Kidney (tissue), 14 donors: ENCODE measurements around the gene NDOR1. TPM values are rescaled to one million over a fixed set of nuclear protein-coding genes. Genes with fewer than 3 reads are reported as not detected.

Experiments used
- DNase-seq, 5 donors: peaks; one replicate each; pipeline ENCODE4 v3.0.0-alpha.2; 2013 to 2020
- FAIRE-seq: peaks from 2 replicates; lab custom pipeline; 2012; peaks lifted over from hg19 to GRCh38; lab: Jason Lieb, UNC
- H3K27ac ChIP-seq, 2 donors: one replicate each; pipeline ENCODE4 v1.7.0; 2013; ENCODE audit warnings: low read depth in 2 of 2, low read length in 2 of 2, inconsistent platforms in 1 of 2
- H3K27me3 ChIP-seq: one replicate; pipeline ENCODE4 v1.7.1; 2013; ENCODE audit warnings: low read length, inconsistent platforms; ENCODE audit not compliant: control insufficient read depth, insufficient read depth
- H3K36me3 ChIP-seq, 3 donors: one replicate each; pipeline versions ENCODE4 v1.7.0 to v1.7.1; 2013; ENCODE audit warnings: low read length in 3 of 3, control low read depth in 1 of 3, inconsistent platforms in 1 of 3; ENCODE audit not compliant: insufficient read depth in 3 of 3, control insufficient read depth in 2 of 3
- H3K4me1 ChIP-seq, 3 donors: one replicate each; pipeline versions ENCODE4 v1.7.0 to v1.7.1; 2013; ENCODE audit warnings: low read length in 3 of 3, inconsistent platforms in 1 of 3, low read depth in 1 of 3; ENCODE audit not compliant: control insufficient read depth in 2 of 3, insufficient read depth in 2 of 3
- H3K4me3 ChIP-seq, 3 donors: one replicate each; pipeline versions ENCODE4 v1.7.0 to v1.8.1; 2013; ENCODE audit warnings: low read length in 3 of 3, control low read depth in 1 of 3, inconsistent platforms in 1 of 3
- H3K9ac ChIP-seq, 3 donors: one replicate each; pipeline versions ENCODE4 v1.7.0 to v1.7.1; 2013; ENCODE audit warnings: low read length in 3 of 3, control low read depth in 1 of 3, inconsistent platforms in 1 of 3
- H3K9me3 ChIP-seq, 3 donors: one replicate each; pipeline versions ENCODE4 v1.7.0 to v1.7.1; 2013; ENCODE audit warnings: low read length in 3 of 3, control low read depth in 1 of 3, inconsistent platforms in 1 of 3; ENCODE audit not compliant: control insufficient read depth in 2 of 3, insufficient read depth in 1 of 3
- CTCF ChIP-seq: IDR thresholded peaks from 3 replicates; pipeline ENCODE4 v1.5.1; 2012; ENCODE audit warnings: mild to moderate bottlenecking, moderate library complexity, borderline replicate concordance; ENCODE audit not compliant: insufficient read depth; ENCODE audit errors: extremely low read depth
- intact Hi-C: fragments of 100-400 bp; cut with DNase I; formaldehyde crosslinking; loops from one replicate; pipeline ENCODE4 v1.11.1; 2022
- polyA plus RNA-seq: library from polyadenylated mRNA; stranded (reverse); fragments of 350-450 nt; fragmentation: Illumina TruSeq; extraction: RNeasy Lipid Tissue Mini Kit (QIAGEN cat#74804); gene quantifications from one replicate; pipeline ENCODE4 v1.2.3, GENCODE V29; 2014; ENCODE audit warnings: low read depth, low replicate concordance; ENCODE audit not compliant: insufficient read depth
- total RNA-seq: library from RNA; stranded (reverse); fragmentation: NEBNext Ultra II Directional; extraction: Animal tissue kit (Norgen Biotek cat#: 25700); gene quantifications from one replicate; pipeline ENCODE4 v1.2.1, GENCODE V29; 2021
- donor health status: control.
- donor health status: control.
- donor health status: control.
- donor health status: control.
- donor health status: control.
- donor health status: DM: yes; HTN: yes; CAD: no.
- donor health status: Normal renal cell carcinoma (clear cell type).

NDOR1 gene
- total and polyA plus RNA-seq, 2 donors from 2014 or later, result 5.9 to 17.8 TPM

- H3K4me1 ChIP-seq, result peaks cover 0 to 5% (median under 1%) of the 10 kb centered on the region in 3 donors
- peaks cover 2 to 12% (median 4%) of the 10 kb centered on the region in 3 donors for H3K36me3 ChIP-seq
- no peak overlapping the region for H3K9ac ChIP-seq
- H3K27ac ChIP-seq, result no peak overlapping the region
- H3K27me3 ChIP-seq, result no peaks in the 10 kb centered on the region
- TF ChIP-seq CTCF, result no peak
- no peaks in the 10 kb centered on the region for H3K9me3 ChIP-seq
- intact Hi-C loops, result no loop called here
- no peak overlapping the region for H3K4me3 ChIP-seq
- FAIRE-seq (no peak), DNase-seq (peak in 1 of 5 donors; percentile 66)
Observed at GRCh38 chr9:137263506-137263905, 58.0 kb downstream of the NDOR1 start.

GRCh38 chr9:137264067-137264466 is 58.6 kb downstream of the NDOR1 start:
- no peak for FAIRE-seq
- intact Hi-C loops, result no loop called here

GRCh38 chr9:137265496-137266161 is 60.1 kb downstream of the NDOR1 start:
- intact Hi-C loops, result no loop called here
- H3K27ac ChIP-seq, result no peak overlapping the region
- peaks cover 2 to 7% (median 4%) of the 10 kb centered on the region in 3 donors for H3K36me3 ChIP-seq
- DNase-seq, result peak in 1 of 5 donors; percentile 68
- no peak for FAIRE-seq
- TF ChIP-seq CTCF, result no peak
- H3K9ac ChIP-seq, result no peak overlapping the region
- no peaks in the 10 kb centered on the region for H3K9me3 ChIP-seq
- no peaks in the 10 kb centered on the region for H3K27me3 ChIP-seq
- no peak overlapping the region for H3K4me3 ChIP-seq
- peaks cover 0 to 18% (median 13%) of the 10 kb centered on the region in 3 donors for H3K4me1 ChIP-seq

More at GRCh38 chr9:137264067-137264466, 58.6 kb downstream of the NDOR1 start:
- Histone ChIP-seq H3K4me1 (peaks cover 0 to 10% (median 6%) of the 10 kb centered on the region in 3 donors), H3K36me3 (peaks cover 2 to 10% (median 4%) of the 10 kb centered on the region in 3 donors), H3K27ac (no peak overlapping the region), H3K9me3 (no peaks in the 10 kb centered on the region), H3K9ac (no peak overlapping the region), H3K27me3 (no peaks in the 10 kb centered on the region), H3K4me3 (no peak overlapping the region)
- peak in 1 of 5 donors; percentile 56 for DNase-seq
- no peak for TF ChIP-seq CTCF
